Measurements from ENCODE around the gene LZTFL1.

LZTFL1 gene

DNA sequence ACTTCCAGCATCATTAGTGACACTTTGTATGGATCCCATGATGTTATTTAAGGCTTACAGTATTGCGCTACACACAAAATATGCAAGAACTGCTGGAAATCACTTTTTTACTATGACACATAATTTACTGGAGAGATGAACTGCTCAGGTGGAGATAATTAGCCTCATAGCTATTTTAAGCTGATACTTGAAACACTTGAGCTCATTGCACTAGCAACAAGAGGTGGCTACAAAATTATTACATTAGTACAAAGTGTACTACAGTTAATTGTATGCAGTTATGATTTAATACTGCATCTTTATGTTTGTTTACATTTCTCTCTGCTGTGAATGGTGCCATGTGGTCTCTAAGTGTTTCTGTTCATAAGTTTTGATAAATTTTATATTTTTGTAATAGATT, 6.5 kb upstream of the LZTFL1 start:
- H3K4me3 ChIP-seq (ENCODE audit: low read length) = no peak overlapping the region
- no peak for TF ChIP-seq ZNF274 (IDR thresholded peaks at IDR 0.05; ENCODE audit: low read depth, low read length)

DNA sequence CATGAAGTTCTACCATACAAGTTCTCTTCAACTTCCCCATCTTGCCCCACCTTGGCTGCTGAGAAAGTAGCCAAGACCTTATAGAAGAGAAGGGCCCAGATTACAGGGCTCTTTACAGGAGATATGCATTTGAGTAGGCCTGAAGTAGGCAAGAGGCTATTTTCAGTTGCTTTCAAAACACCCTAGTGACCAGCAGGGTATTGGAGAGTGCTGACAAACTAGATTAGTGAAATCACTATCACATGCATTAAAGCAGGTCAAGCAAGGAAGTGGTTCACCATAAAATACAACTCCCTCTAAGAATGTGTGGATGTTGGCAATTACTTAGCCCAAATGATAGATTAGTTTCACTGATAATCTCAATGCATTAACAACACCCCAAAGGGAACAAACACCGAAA, 2.7 kb upstream of the LZTFL1 start:
- no peak for TF ChIP-seq ZNF274 (IDR thresholded peaks at IDR 0.05; ENCODE audit: low read depth, low read length)
- H3K4me3 ChIP-seq (ENCODE audit: low read length) = no peak overlapping the region

DNA sequence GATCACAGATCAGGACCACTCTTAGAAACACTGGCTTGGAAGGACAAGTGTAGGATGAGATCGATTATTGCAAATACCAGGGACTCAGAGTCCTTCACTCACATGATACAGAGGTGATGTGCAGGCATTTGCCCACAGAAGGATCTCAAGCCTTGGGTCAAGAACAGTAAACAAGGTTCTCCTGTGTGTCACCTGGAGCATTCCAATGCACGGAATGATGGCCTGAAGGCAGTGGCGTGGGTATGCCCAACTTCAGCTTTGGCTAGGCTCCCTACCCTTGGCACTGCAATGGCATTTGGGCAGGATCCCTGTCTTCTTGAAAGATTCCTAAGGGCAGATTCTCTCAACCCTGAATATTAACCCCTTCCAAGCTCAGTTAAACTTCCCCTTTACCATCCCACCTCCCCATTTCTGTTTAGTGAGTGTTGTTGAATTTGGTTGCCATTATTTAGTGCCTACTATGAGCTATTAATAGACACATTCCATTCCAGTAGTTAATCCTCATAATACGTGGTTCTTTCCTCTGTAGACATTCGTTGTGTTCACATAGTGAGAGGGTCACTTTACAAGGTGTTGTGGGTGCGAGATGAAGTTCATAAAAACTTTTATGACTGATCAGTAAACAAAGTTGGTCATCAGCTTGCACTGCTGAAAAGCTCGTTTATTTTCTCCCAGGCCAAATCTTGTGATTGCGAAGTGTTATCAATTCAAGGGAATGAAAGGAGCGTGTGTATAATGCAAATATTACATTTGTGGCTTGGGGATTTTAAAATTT, 1.1 kb upstream of the LZTFL1 start:
- TF ChIP-seq ZNF274 (IDR thresholded peaks at IDR 0.05; ENCODE audit: low read depth, low read length) = no peak
- no peak overlapping the region for H3K4me3 ChIP-seq (ENCODE audit: low read length)

DNA sequence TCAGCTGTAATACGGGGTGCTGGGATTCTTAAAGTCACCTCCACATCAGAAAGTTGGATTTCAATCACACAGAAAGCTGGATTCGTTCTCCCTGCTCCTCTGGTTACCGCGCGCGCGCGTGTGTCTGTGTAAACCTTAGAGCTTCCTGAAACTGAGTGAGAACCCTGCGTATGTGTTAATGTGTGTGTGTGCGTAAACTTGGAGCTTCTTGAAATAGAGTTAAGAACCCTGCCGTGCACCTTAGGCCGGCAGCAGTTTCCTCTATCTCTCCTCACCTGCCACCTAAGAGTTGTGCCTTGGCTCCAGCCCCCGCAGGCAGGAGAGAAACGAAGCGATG, 531 bp downstream of the LZTFL1 start:
- TF ChIP-seq ZNF274 (IDR thresholded peaks at IDR 0.05; ENCODE audit: low read depth, low read length) = no peak
- peak overlapping the region; percentile 65 for H3K4me3 ChIP-seq (ENCODE audit: low read length)

DNA sequence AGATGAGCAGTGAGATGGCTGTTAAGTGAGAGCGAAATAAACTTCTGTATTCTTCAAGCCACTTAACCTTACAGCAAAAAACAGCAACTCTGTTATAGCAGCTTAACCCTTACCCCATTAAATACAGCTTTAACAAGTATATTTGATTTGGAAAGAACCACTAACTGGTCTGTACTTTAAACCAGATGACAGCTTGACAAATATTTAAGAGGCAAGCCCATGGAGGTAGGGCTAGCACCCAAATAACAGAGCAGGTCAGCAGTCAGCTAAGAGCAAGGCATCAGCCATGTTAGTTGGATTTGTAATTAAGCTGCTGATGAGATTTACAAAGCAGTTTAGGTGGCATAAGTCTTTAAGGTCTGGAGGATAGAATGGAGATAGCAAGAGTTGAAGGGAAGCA, 3.5 kb downstream of the LZTFL1 start:
- TF ChIP-seq ZNF274 (IDR thresholded peaks at IDR 0.05; ENCODE audit: low read depth, low read length) = no peak
- no peak overlapping the region for H3K4me3 ChIP-seq (ENCODE audit: low read length)

DNA sequence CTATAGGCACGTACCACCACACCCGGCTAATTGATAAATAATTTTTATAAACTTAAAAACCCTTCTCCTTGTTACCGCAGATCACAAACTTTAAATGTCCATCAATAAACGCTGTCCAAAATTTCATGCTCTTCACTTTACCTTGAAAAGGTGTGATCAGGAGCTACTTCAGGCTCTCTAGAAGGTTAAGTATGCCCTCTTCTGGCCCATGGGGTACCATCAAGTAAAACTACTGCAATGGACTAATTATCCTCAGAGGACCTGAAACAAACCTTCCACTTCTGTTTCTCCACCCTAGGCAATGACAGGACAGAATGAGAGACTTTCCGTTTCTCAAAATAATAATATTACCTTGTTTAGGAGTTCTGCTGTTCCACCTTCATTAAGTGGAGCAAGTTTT, 9.2 kb downstream of the LZTFL1 start:
- no peak for TF ChIP-seq ZNF274 (IDR thresholded peaks at IDR 0.05; ENCODE audit: low read depth, low read length)

DNA sequence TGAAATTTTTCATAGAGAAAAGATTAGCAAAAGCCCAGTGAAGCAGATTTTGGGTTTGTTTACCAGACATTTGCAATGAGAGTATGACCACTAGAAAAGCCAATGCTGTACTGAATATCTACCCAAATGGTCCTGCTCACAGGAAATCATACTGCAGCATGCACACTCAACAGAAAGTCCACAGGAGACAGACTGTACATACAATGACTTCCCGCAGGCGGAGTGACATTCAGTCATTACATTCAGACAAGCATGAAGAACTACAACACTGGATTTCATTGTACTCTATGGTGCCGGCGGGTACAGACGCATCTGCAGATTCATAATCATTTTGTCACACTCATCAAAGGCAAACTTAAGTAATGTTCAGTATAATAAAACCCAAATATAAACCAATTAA, 11.8 kb downstream of the LZTFL1 start:
- no peak overlapping the region for H3K4me3 ChIP-seq (ENCODE audit: low read length)
- TF ChIP-seq ZNF274 (IDR thresholded peaks at IDR 0.05; ENCODE audit: low read depth, low read length) = no peak

More for the DNA sequence above, 9.2 kb downstream of the LZTFL1 start:
- H3K4me3 ChIP-seq (ENCODE audit: low read length) = no peak overlapping the region

DNA sequence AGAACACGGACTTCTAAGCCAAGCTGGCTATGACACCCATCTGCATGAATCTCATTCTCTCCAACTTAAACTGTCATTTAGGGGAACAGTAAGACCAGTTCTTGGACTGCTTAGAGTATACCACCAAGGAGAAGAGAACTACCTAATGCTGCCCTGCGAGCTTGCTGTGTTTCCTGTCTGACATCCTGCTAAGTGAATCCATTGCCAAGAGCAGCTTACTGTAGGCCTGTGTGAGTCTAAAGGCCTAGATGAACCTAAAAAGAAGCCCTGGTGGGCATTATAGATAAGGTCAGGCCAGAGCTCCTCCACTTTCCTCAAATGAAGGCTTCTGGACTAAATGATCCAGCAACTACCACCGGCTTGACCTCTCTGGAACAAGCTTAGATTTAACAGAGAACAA, 15.0 kb downstream of the LZTFL1 start:
- no peak for TF ChIP-seq ZNF274 (IDR thresholded peaks at IDR 0.05; ENCODE audit: low read depth, low read length)
- H3K4me3 ChIP-seq (ENCODE audit: low read length) = no peak overlapping the region

DNA sequence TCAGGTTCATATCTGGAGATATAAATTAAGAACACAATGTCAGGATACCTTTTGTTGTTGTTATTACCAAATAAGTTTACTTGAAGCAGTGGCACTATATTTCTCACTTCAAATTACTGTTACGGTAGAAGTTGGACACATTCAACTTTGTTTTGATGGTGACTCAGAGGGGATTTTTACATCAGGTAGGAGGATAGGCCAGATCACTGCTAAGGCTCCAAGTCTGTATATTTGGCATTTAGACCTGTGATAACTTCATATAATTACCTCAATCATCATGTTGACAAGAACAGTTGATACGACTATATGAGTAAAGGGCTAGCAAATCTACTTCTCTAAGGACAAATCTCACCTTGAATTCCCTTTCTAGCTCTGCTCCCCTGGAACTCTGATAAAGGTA, 15.6 kb downstream of the LZTFL1 start:
- no peak overlapping the region for H3K4me3 ChIP-seq (ENCODE audit: low read length)
- TF ChIP-seq ZNF274 (IDR thresholded peaks at IDR 0.05; ENCODE audit: low read depth, low read length) = no peak

DNA sequence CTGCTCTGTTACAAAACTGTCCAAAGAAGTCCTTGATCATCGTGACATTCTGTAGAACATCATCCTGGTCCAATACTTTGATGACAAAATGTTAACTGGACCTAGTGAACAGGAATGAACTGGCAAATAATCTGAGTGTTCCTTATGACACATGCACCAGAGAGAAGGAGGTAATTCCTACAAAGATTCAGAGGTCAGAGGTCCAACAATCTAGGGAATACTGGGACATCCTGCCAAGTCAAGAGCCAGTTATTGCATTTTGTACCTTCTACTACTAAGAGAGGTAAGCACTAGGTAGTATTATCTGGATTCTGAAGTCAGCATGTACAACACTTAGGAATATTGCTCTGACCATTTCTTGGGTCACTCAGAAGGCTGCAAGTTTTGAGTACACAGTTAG, 20.8 kb downstream of the LZTFL1 start:
- no peak for TF ChIP-seq ZNF274 (IDR thresholded peaks at IDR 0.05; ENCODE audit: low read depth, low read length)
- no peak overlapping the region for H3K4me3 ChIP-seq (ENCODE audit: low read length)

DNA sequence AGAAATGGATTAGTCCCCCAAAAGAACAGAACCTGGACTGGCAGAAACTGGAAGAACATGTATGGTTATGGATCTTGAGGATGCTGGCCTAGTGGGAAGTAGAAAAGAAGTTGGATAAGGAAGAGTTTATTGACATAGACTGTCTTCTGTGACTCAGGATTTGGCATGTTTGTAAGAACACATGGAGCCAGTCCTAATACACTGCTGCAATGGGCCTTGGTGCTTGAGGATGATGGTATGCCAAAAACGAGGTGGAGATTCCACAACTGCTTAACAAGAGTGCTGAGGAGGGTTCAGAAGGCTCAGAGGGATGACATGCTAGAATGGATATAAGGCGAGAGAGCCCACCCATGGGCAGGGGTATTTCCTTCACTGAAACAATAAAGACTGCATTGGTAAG, 22.4 kb downstream of the LZTFL1 start:
- H3K4me3 ChIP-seq (ENCODE audit: low read length) = no peak overlapping the region
- TF ChIP-seq ZNF274 (IDR thresholded peaks at IDR 0.05; ENCODE audit: low read depth, low read length) = no peak

DNA sequence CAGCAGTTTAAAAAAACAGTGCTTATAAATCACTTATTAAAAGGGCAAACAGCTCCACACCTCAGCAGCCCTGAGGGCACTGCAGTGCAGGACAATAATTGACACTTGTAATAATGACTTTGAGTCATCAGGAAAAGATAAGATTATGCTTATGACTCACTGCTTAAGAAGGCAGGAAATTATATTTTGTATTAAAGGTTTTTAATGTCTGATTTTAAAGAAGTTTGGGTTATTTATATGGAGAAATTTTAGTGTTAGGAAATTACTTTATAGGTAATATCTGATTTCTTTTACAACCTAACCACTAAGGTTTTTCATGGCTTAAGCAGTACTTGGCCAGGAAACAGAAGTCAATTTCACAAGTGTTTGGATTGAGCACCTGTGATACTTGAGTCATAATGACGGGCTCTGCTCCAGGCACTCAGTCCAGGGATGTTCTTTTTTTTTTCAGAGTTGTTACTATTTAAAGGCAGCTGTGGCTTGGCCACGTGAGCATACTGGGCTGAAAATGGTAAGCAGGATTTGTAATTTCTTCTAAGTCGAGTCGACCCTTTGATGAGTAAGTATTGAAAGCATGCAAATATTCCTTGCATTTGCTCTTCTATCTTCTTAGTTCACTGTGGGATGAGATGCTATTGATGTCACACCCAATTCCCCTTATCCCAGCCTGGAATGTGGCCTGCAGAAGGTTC, 23.9 kb downstream of the LZTFL1 start:
- TF ChIP-seq ZNF274 (IDR thresholded peaks at IDR 0.05; ENCODE audit: low read depth, low read length) = no peak
- no peak overlapping the region for H3K4me3 ChIP-seq (ENCODE audit: low read length)

DNA sequence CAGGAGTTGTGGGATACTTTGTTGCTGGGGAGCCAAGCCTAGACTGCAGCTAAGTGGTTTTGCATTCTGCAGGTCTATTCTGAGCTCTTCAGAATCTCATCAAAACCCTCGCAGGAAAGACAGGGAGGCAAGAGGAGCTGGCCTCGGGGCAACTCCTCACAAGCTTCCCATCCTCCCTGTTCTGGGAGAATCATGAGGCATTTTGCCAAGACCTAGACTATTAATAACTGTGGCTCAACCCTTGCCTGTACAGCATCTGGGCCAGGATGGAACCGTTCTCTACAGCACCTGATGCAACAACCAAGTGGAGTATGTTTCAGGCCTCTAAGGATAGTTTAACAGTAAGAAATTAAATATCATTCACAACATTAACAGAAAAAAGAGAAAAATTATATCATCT, 25.4 kb downstream of the LZTFL1 start:
- H3K4me3 ChIP-seq (ENCODE audit: low read length) = no peak overlapping the region
- TF ChIP-seq ZNF274 (IDR thresholded peaks at IDR 0.05; ENCODE audit: low read depth, low read length) = no peak

DNA sequence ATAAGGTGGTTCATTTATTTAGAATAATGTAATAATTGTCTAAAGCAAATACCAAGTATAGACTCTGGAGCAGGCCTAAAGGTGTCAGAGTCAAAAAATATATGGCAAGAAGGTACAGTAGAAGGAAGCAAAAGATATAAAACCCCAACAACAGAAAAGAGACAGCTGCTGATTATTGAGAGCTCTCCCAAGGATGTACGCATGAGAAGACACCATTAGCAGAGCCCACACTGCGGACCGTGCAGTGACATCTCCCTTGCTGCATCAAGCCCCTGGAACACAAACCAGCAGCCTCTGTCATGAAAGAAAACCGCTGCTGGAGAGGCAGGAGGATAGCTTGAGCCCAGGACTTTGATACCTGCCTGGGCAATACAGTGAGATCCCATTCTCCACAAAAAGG, 27.6 kb downstream of the LZTFL1 start:
- no peak overlapping the region for H3K4me3 ChIP-seq (ENCODE audit: low read length)
- TF ChIP-seq ZNF274 (IDR thresholded peaks at IDR 0.05; ENCODE audit: low read depth, low read length) = no peak

DNA sequence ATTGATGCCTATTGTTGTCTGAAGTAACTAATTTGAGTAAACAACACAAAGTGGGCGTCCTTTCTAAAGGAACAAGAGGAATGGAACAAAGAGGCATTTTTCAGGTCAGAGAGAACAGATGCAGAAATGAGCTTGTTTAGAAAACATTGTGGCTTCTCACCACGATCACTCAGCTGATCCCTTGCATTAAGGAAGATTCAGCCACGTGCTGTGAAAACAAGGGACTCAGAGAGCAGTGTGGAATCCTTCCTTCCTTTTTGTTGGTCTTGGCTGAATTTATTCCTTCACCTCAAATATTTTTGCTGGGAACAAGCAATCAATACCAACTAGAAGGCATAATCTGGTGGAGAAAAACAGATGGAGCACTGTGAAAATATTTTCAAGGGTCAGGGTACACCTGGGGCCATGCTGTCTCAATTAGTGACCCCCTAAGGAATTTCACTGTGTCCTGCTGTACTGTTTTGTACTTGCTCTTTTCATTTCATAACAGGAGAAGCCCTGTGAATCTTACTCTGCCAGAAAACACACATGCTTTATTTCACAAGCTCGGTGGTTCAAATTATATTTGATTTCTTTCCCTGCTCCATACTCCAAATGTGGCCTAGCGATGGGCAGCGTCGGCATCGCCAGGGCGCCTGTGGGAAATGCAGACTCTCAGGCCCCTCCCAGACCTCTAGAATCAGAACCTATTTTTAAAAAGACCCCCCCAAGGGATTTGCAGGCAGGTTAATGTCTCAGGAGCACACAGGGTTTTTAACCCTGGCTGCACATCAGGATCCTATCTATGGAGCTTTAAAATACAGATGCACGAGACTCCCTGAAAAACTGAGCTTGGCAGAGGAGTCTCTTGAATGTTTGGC, 34.0 kb downstream of the LZTFL1 start:
- TF ChIP-seq ZNF274 (IDR thresholded peaks at IDR 0.05; ENCODE audit: low read depth, low read length) = no peak
- H3K4me3 ChIP-seq (ENCODE audit: low read length) = no peak overlapping the region
